Panc1 (cell line): ENCODE data around the gene ADGRL3. TPM values are rescaled to one million over a fixed set of nuclear protein-coding genes. Genes with fewer than 3 reads are reported as not detected.

Experiments used
- ATAC-seq: fragments of 200-7000 bp; cut with Tn5 transposase; 2 replicates; pipeline ENCODE4 v1.9.1; 2020; ENCODE audit warnings: mild to moderate bottlenecking, moderate library complexity
- BruUV-seq: library from RNA; stranded (reverse); fragments of 400-500 nt; replicated peaks from 2 replicates; lab custom pipeline; 2021; lab: Mats Ljungman, UMichigan
- CTCF ChIA-PET: fragments of 300-600 bp; sonication (Branson Sonifier 250); formaldehyde crosslinking; loops from one replicate; lab custom pipeline; 2022; ENCODE audit warnings: antibody characterized with exemption; lab: Charles Lee
- POLR2A ChIA-PET: fragments of 300-600 bp; sonication (Branson Sonifier 250); formaldehyde crosslinking; loops from one replicate; lab custom pipeline; 2022; ENCODE audit warnings: antibody characterized with exemption; lab: Charles Lee
- DNase-seq: peaks from one replicate; pipeline ENCODE4 v3.0.0-alpha.2; 2010; ENCODE audit warnings: low read depth, low spot score
- H3K27ac ChIP-seq: 2 replicates; pipeline ENCODE4 v1.5.1; 2011; ENCODE audit warnings: mild to moderate bottlenecking, low read length, inconsistent platforms
- H3K27me3 ChIP-seq: fragments of 200-500 bp; sonication (Bioruptor generic); 2 replicates; pipeline ENCODE4 v1.6.0; 2014; ENCODE audit warnings: low read length, inconsistent platforms; ENCODE audit not compliant: control insufficient read depth, insufficient read depth
- H3K36me3 ChIP-seq: fragments of 200-500 bp; sonication (Bioruptor generic); 2 replicates; pipeline ENCODE4 v1.5.1; 2014; ENCODE audit warnings: inconsistent platforms, mild to moderate bottlenecking, low read length, moderate library complexity; ENCODE audit not compliant: control insufficient read depth, insufficient read depth
- H3K4me1 ChIP-seq: 2 replicates; pipeline ENCODE4 v1.5.1; 2011; ENCODE audit warnings: inconsistent platforms, mild to moderate bottlenecking, low read length, moderate library complexity; ENCODE audit not compliant: control insufficient read depth, insufficient read depth
- H3K4me3 ChIP-seq, 2 experiments: 2 replicates each; pipeline ENCODE4 v1.5.1; 2011 to 2012; ENCODE audit warnings: low read depth in 2 of 2, low read length in 2 of 2, mild to moderate bottlenecking in 2 of 2, inconsistent platforms in 1 of 2, moderate library complexity in 1 of 2
- H3K9me3 ChIP-seq: fragments of 200-500 bp; sonication (Bioruptor generic); 2 replicates; pipeline ENCODE4 v1.5.1; 2014; ENCODE audit warnings: low read depth, mild to moderate bottlenecking, inconsistent platforms, low read length, moderate library complexity; ENCODE audit not compliant: control insufficient read depth, insufficient read depth
- CTCF ChIP-seq: fragments of 450-650 bp; IDR thresholded peaks from 2 replicates; pipeline ENCODE4 v1.5.1; 2017; ENCODE audit warnings: mild to moderate bottlenecking
- POLR2AphosphoS5 ChIP-seq: IDR thresholded peaks from 2 replicates; pipeline ENCODE4 v1.6.1; 2012; ENCODE audit warnings: mild to moderate bottlenecking, low read depth, low read length, moderate library complexity
- REST ChIP-seq, 2 experiments: IDR thresholded peaks; 2 replicates each; pipeline ENCODE4 v1.6.1; 2011 to 2012; ENCODE audit warnings: low read depth in 2 of 2, control low read depth in 1 of 2, low read length in 1 of 2, mild to moderate bottlenecking in 1 of 2, moderate library complexity in 1 of 2; ENCODE audit not compliant: insufficient read depth in 1 of 2
- SIN3A ChIP-seq: IDR thresholded peaks from 2 replicates; pipeline ENCODE4 v1.6.1; 2012; ENCODE audit warnings: low read depth, mild to moderate bottlenecking, low read length, moderate library complexity, borderline replicate concordance; ENCODE audit not compliant: insufficient read depth
- TCF7L2 ChIP-seq: IDR thresholded peaks from 2 replicates; pipeline ENCODE4 v1.6.1; 2011; ENCODE audit warnings: mild to moderate bottlenecking, low read depth, low read length, inconsistent platforms
- in situ Hi-C: cut with HindIII; loops from 2 replicates; pipeline ENCODE4 v1.10.0; 2016; ENCODE audit warnings: low sequenced_read_pairs, low pct_unique_long_range_greater_than_20kb
- intact Hi-C: fragments of 100-400 bp; cut with micrococcal nuclease; formaldehyde crosslinking; loops from one replicate; pipeline ENCODE4 v1.10.0; 2022; ENCODE audit not compliant: unreplicated experiment
- total RNA-seq: library from RNA; stranded (reverse); gene quantifications from one replicate; pipeline ENCODE4 v1.2.1, GENCODE V29; 2021; ENCODE audit not compliant: unreplicated experiment

ADGRL3 gene
- total RNA-seq, 1 experiment from 2014 or later: 0.23 TPM

- no peaks in the 10 kb centered on the region for H3K9me3 ChIP-seq
- TF ChIP-seq POLR2AphosphoS5: no peak
- TF ChIP-seq TCF7L2: no peak
- no peak for TF ChIP-seq SIN3A
- TF ChIP-seq REST (IDR thresholded peaks at IDR 0.05; ENCODE audit: insufficient read depth in 1 of 2, low read depth in 2 of 2, low read length in 1 of 2): no peak
- TF ChIP-seq CTCF: no peak
- no peak for ATAC-seq
- H3K27me3 ChIP-seq: no peaks in the 10 kb centered on the region
- DNase-seq: no peak
- no peaks in the 10 kb centered on the region for H3K4me1 ChIP-seq
- H3K36me3 ChIP-seq: no peaks in the 10 kb centered on the region
- in situ Hi-C loops: no loop called here
- H3K4me3 ChIP-seq: no peak overlapping the region
- no peak overlapping the region for H3K27ac ChIP-seq
- POLR2A ChIA-PET: no interaction called here
- CTCF ChIA-PET: no interaction called here
- intact Hi-C loops: no loop called here
- BruUV-seq: no TSS peak
These were observed 851.2 kb downstream of the ADGRL3 start for GRCh38 chr4:62051332-62051731.

GRCh38 chr4:62053974-62054373, 853.8 kb downstream of the ADGRL3 start:
- ATAC-seq (no peak), DNase-seq (no peak)
- Histone ChIP-seq H3K27me3 (no peaks in the 10 kb centered on the region), H3K4me1 (no peaks in the 10 kb centered on the region), H3K36me3 (no peaks in the 10 kb centered on the region), H3K9me3 (no peaks in the 10 kb centered on the region), H3K4me3 (no peak overlapping the region), H3K27ac (no peak overlapping the region)
- intact Hi-C loops (no loop called here), in situ Hi-C loops (no loop called here)
- BruUV-seq: no TSS peak
- POLR2A ChIA-PET: no interaction called here
- TF ChIP-seq SIN3A (no peak), REST (IDR thresholded peaks at IDR 0.05; ENCODE audit: insufficient read depth in 1 of 2, low read depth in 2 of 2, low read length in 1 of 2) (no peak), CTCF (no peak), POLR2AphosphoS5 (no peak), TCF7L2 (no peak)
- CTCF ChIA-PET: no interaction called here
